OCI-LY1 (cell line): ENCODE measurements around the gene RAPGEF5.

Experiments
- EZH2 ChIP-seq: fragments of 200-600 bp; sonication (generic), shearing (Covaris generic); IDR thresholded peaks from 2 replicates; pipeline ENCODE4 v1.8.0; 2017; ENCODE audit warnings: borderline replicate concordance, mixed run types, mild to moderate bottlenecking, antibody characterized with exemption, low read length, moderate library complexity, mixed read lengths
- TF ChIP-seq, protein P1 (sequence below): fragments of 200-600 bp; sonication (generic), shearing (Covaris generic); IDR thresholded peaks from 2 replicates; pipeline ENCODE4 v1.5.1; 2017; ENCODE audit warnings: mild to moderate bottlenecking, antibody characterized with exemption, low read length, moderate library complexity, mixed read lengths

- no peak for TF ChIP-seq EZH2
- TF ChIP-seq, protein P1, sequence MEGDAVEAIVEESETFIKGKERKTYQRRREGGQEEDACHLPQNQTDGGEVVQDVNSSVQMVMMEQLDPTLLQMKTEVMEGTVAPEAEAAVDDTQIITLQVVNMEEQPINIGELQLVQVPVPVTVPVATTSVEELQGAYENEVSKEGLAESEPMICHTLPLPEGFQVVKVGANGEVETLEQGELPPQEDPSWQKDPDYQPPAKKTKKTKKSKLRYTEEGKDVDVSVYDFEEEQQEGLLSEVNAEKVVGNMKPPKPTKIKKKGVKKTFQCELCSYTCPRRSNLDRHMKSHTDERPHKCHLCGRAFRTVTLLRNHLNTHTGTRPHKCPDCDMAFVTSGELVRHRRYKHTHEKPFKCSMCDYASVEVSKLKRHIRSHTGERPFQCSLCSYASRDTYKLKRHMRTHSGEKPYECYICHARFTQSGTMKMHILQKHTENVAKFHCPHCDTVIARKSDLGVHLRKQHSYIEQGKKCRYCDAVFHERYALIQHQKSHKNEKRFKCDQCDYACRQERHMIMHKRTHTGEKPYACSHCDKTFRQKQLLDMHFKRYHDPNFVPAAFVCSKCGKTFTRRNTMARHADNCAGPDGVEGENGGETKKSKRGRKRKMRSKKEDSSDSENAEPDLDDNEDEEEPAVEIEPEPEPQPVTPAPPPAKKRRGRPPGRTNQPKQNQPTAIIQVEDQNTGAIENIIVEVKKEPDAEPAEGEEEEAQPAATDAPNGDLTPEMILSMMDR = peak; percentile 98
Observed at GRCh38 chr7:22110227-22110839, 246.6 kb downstream of the RAPGEF5 start.
